GF-D8 (cell line): ENCODE measurements around the gene EEF1A1.

ENCODE experiments used
- DNase-seq: peaks from one replicate; lab custom pipeline; 2025; lab: John Stamatoyannopoulos, UW

EEF1A1 gene

DNA sequence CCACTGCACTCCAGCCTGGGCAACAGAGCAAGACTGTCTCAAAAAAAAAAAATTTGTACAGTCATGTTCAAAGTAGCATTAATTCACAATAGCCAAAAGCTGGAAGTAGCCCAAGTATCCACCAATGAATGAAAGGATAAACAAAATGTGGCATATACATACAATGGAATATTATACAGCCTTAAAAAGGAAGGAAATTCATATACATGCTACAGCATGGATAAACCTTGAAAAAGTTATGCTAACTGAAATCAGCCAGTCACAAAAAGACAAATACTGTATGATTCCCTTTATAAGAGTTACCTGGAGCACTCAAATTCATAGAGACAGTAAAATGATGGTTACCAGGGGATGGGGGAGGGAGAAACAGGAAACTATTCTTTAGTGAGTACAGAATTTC lies 15.7 kb downstream of the EEF1A1 start:
- DNase-seq, result no peak

DNA sequence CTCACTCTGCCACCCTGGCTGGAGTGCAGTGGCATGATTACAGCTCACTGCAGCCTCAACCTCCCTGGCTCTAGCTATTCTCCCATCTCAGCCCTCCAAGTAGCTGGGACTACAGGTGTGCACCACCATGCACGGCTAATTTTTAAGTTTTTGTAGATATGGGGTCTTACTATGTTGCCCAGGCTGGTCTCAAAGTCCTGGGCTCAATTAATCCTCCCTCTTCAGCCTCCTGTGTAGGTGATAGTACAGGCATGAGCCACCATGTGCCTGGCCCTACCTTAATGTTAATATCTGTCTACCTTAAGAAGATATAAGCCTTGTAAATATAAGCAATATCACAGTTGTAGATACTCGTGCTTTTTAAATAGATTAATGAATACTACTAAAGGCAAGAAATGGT lies 16.7 kb downstream of the EEF1A1 start:
- DNase-seq, result no peak

DNA sequence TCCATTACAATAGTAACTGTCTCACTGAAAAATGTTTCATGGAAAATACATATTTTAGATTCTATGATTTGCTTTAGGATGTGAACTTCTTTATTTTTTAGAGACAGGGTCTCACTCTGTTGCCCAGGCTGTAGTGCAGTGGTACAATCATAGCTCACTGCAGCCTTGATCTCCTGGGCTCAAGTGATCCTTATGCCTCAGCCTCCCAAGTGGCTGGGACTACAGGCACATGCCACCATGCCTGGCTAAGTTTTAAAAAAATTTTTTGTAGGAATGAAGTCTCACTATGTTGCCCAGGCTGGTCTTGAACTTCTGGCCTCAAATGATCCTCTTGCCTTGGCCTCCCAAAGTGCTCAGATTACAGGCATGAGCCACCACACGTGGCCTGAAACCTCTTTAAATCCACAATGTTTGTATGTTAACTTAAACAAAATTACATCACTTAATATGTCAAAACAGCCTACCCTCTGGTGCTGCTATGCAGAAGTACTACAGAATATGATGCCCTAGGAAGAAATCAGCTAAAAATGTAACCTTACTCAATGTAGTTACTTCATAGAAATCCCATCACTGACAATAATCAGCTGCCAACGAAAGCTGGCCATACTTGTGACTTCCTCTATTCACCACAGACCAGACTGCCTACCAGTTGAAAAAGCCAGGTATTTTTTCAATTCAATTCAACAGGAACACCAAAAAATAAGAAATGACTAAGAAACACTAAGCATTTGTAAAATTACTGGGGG lies 17.6 kb downstream of the EEF1A1 start:
- DNase-seq, result peak; percentile 48

DNA sequence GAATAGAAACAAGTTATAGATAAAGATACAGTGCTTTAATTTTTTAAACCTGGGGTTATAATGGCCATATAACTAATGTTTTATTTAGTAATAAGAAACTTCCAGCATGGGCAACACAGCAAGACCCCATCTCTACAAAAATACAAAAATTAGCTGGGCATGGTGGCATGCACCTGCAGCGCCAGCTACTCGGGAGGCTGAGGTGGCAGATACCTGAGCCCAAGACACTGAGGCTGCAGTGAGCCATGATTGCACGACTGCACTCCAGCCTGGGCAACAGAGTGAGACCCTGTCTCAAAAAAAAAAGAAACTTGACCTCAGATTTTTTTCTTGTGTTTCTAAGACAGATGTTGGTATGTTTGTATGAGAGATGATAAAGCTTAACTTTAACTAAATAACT lies 22.9 kb downstream of the EEF1A1 start:
- DNase-seq, result no peak

DNA sequence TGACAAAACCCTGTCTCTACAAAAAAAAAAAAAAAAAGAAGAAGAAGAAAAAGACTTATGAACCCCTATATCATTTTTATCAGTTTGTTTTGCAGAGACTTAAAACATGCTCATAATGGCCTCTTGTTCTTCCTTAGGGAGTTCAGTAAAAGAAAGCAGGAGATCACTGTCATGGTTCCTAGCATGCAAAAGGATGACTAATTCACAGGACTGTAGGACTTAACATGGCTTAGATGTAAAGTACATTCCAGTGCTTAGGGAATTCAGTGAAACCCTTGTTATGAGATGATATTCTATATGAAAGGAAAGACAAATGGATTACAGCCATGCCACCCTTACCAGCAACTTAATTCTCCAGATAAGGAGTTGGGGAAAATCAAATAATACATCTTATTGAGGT lies 29.5 kb downstream of the EEF1A1 start:
- DNase-seq, result no peak

DNA sequence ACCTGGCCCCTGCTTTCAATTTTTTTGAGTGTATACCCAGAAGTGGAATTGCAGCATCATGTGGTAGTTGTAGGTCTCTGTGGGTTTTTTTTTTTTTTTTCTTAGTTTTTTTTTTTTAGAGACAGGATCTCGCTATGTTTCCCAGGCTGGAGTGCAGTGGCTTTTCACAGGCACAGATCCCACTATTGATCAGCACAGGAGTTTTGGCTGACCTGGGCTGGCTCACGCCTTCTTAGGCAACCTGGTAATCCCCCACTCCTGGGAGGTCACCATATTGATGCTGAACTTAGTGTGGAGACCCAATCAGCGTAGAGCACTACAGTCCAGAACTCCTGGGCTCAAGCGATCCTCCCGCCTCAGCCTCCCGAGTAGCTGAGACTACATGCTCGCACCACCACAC lies 33.4 kb downstream of the EEF1A1 start:
- no peak for DNase-seq

DNA sequence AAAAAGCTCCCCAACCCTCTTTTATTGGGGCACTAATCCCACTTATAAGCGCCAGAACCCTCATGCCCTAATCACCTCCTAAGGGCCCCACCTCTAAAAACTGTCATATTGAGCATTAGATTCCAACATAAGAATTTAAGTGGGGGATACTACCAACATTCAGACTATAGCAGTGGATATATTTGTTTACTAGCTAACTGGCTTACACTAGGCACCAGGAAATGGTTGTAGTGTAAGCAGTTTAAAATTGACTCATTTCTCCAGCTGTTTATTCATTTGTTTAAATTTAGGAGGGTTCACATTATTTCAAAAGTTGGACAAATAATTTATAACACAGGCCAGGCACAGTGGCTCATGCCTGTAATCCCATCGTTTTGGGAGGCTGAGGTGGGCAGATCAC lies 36.4 kb downstream of the EEF1A1 start:
- DNase-seq, result no peak

DNA sequence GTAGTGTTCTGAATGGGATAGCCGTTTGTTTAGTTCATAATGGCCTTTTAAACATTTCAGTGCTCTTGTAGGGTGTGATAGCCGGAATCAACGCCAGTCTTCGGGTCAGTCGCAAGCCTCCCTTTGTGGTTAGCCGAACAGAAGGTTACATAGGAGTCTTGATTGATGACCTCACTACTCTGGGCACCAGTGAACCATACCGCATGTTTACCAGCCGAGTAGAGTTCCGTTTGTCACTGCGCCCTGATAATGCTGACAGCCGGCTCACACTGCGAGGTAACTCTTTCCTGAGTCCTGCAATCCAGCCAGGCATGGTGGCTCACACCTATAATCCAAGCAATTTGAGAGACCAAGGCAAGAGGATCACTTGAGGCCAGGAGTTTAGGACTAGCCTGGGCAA lies 38.9 kb downstream of the EEF1A1 start:
- DNase-seq, result no peak

DNA sequence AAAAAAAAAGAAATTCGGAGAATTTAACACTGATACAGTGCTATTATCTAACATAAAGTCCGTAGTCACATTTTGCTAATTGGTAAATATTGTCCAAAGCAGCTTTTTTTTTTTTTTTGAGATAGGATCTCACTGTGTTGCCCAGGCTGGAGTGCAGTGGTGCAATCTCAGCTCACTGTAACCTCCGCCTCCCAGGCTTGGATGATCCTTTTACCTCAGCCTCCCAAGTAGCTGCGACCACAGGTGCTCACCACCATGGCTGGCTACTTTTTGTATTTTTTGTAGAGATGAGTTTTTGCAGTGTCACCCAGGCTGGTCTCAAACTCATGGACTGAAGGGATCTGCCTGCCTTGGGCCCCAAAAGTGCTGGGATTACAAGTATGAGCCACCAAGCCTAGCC lies 43.4 kb downstream of the EEF1A1 start:
- no peak for DNase-seq

DNA sequence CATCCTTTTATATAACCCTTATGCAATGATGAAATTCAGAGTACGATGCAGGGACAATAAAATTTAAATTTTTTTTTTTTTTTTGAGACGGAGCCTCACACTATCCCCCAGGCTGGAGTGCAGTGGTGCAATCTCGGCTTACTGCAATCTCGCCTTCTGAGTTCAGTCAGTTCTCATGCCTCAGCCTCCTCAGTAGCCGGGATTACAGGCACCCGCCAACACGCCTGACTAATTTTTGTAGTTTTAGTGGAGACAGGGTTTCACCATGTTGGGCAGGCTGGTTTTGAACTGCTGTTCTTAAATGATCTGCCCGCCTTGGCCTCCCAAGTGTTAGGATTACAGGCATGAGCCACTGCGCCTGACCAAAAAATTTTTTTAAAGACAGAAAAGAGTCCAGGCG lies 44.1 kb downstream of the EEF1A1 start:
- no peak for DNase-seq

DNA sequence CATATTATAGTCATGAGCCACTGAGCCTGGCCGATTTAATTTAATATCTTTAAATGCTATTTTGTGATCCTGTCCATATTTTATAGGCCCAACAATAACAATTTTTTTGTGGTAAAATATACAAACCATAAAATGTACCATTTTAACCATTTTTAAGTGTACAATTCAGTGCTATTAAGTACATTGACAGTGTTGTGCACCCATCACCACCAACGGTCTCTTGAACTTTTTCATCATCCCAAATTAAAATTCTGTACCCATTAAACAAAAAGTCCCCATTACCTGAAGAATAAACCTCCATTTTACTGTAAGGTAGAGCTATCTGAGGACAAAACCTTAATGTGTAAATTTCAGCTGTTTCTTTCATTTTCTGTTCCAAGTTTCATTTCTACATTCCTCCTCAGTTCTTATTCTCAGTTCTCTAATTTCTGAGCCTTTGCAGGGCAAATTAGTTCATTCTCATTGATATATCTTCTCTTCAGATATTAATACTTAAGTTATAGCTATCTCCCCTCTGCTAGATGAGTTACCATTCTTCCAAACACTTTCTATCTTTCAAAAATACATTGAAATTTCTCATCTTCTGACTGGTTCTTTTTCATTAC lies 49.0 kb downstream of the EEF1A1 start:
- no peak for DNase-seq
